HepG2 (cell line): Measurements from ENCODE around the gene MAMSTR. TPM values are rescaled to one million over a fixed set of nuclear protein-coding genes. Genes with fewer than 3 reads are reported as not detected.

Experiments
- ATF6 ChIP-seq: sonication (generic); formaldehyde crosslinking; conservative IDR thresholded peaks from 2 replicates; pipeline ENCODE4 v1.4.0; 2020; ENCODE audit warnings: missing genetic modification reagents
- HNF1A ChIP-seq, 2 experiments: sonication (generic) in 1 of 2; formaldehyde crosslinking in 1 of 2; IDR thresholded peaks; 2 replicates each; pipeline versions ENCODE4 v1.4.0 to v1.6.1; 2016 to 2020; ENCODE audit warnings: borderline replicate concordance in 1 of 2, low read depth in 1 of 2, mild to moderate bottlenecking in 1 of 2, missing genetic modification reagents in 1 of 2
- IRF9 ChIP-seq: sonication (generic); formaldehyde crosslinking; IDR thresholded peaks from 2 replicates; pipeline ENCODE4 v1.8.0; 2022; ENCODE audit warnings: missing genetic modification reagents, mild to moderate bottlenecking, borderline replicate concordance
- KLF9 ChIP-seq: IDR thresholded peaks from 2 replicates; pipeline ENCODE4 v1.6.1; 2016; ENCODE audit warnings: low read depth
- PAWR ChIP-seq: sonication (generic); formaldehyde crosslinking; IDR thresholded peaks from 2 replicates; pipeline ENCODE4 v1.4.0; 2020; ENCODE audit warnings: missing genetic modification reagents, mild to moderate bottlenecking, borderline replicate concordance
- POGZ ChIP-seq: sonication (generic); formaldehyde crosslinking; IDR thresholded peaks from 2 replicates; pipeline ENCODE4 v1.4.0; 2020; ENCODE audit warnings: mild to moderate bottlenecking, missing genetic modification reagents
- TFAP4 ChIP-seq: sonication (generic); IDR thresholded peaks from 2 replicates; pipeline ENCODE4 v1.6.1; 2016; ENCODE audit warnings: low read depth, borderline replicate concordance
- XBP1 ChIP-seq: sonication (generic); formaldehyde crosslinking; IDR thresholded peaks from 2 replicates; pipeline ENCODE4 v1.5.0; 2020; ENCODE audit warnings: missing genetic modification reagents
- ZEB1 ChIP-seq: IDR thresholded peaks from 2 replicates; pipeline ENCODE4 v1.6.1; 2012; ENCODE audit warnings: mild to moderate bottlenecking, low read depth, inconsistent platforms; ENCODE audit not compliant: insufficient replicate concordance
- ZNF205 ChIP-seq: IDR thresholded peaks from 2 replicates; pipeline ENCODE4 v1.6.1; 2018; ENCODE audit warnings: missing biosample characterization, missing genetic modification reagents
- ZNF30 ChIP-seq: sonication (generic); formaldehyde crosslinking; IDR thresholded peaks from 2 replicates; pipeline ENCODE4 v1.5.0; 2020; ENCODE audit warnings: mild to moderate bottlenecking, missing genetic modification reagents
- ZNF337 ChIP-seq: sonication (generic); formaldehyde crosslinking; IDR thresholded peaks from 2 replicates; pipeline ENCODE4 v1.5.1; 2020; ENCODE audit warnings: missing genetic modification reagents, low read depth, mild to moderate bottlenecking, borderline replicate concordance
- ZNF343 ChIP-seq: sonication (generic); formaldehyde crosslinking; IDR thresholded peaks from 2 replicates; pipeline ENCODE4 v1.4.0; 2020; ENCODE audit warnings: mild to moderate bottlenecking, missing genetic modification reagents
- ZNF550 ChIP-seq: sonication (generic); formaldehyde crosslinking; IDR thresholded peaks from 2 replicates; pipeline ENCODE4 v1.4.0; 2020; ENCODE audit warnings: mild to moderate bottlenecking, missing genetic modification reagents, borderline replicate concordance
- ZXDC ChIP-seq: sonication (generic); formaldehyde crosslinking; IDR thresholded peaks from 2 replicates; pipeline ENCODE4 v1.5.0; 2020; ENCODE audit warnings: mild to moderate bottlenecking, missing genetic modification reagents
- polyA plus RNA-seq, 8 experiments: library from polyadenylated mRNA; depleted of rRNA in 3 of 8; stranded (reverse) in 7 of 8; unstranded in 1 of 8; fragments of >200 nt; fragmentation: Illumina TruSeq in 4 of 8; extraction: Trizol in 4 of 8; gene quantifications; 2 replicates each; pipeline versions ENCODE4 v1.2.1 to v1.2.3, GENCODE V29; 2011 to 2016; ENCODE audit warnings: low read depth in 4 of 8, missing spikeins in 1 of 8, mixed read lengths in 1 of 8; ENCODE audit not compliant: insufficient read depth in 1 of 8
- total RNA-seq, 5 experiments: library from RNA; depleted of rRNA; stranded (reverse); fragments of >200 nt; fragmentation: Illumina TruSeq; extraction: Trizol; gene quantifications; 2 replicates each; pipeline ENCODE4 v1.2.3, GENCODE V29; 2016; ENCODE audit warnings: low read depth in 1 of 5

MAMSTR gene
- total and polyA plus RNA-seq, 2 of the 13 experiments (the other 11 are each of a cell fraction or from before 2014, with no cell fraction given), result 2.2 to 2.4 TPM

- TF ChIP-seq TFAP4 (no peak), ZEB1 (no peak), ZNF337 (no peak), ZNF30 (CRISPR knock-in tag) (no peak), PAWR (CRISPR knock-in tag) (no peak), ZNF550 (no peak), POGZ (CRISPR knock-in tag) (no peak), ZNF343 (CRISPR knock-in tag) (no peak), XBP1 (CRISPR knock-in tag) (no peak), HNF1A (IDR thresholded peaks at IDR 0.05; ENCODE audit: low read depth) (no peak), HNF1A (CRISPR knock-in tag; IDR thresholded peaks at IDR 0.05; ENCODE audit: borderline replicate concordance) (no peak), ZXDC (CRISPR knock-in tag) (no peak), ZNF205 (CRISPR knock-in tag) (no peak), IRF9 (CRISPR knock-in tag) (no peak; the same call in 1 of the 2 replicates), KLF9 (CRISPR knock-in tag) (no peak), ATF6 (no peak)
Observed at GRCh38 chr19:48713864-48714755, 5.4 kb downstream of the MAMSTR start (continued).
